H1 (cell line): ENCODE data around the gene COL2A1. TPM values are rescaled to one million over a fixed set of nuclear protein-coding genes. Genes with fewer than 3 reads are reported as not detected.

Experiments used
- BACH1 ChIP-seq: IDR thresholded peaks from 2 replicates; pipeline ENCODE4 v1.6.1; 2012; ENCODE audit warnings: low read length, improper control_type of control experiment
- BRCA1 ChIP-seq: IDR thresholded peaks from 2 replicates; pipeline ENCODE4 v1.6.1; 2012; ENCODE audit warnings: low read depth, low read length, improper control_type of control experiment
- CEBPB ChIP-seq: IDR thresholded peaks from 2 replicates; pipeline ENCODE4 v1.6.1; 2012; ENCODE audit warnings: low read depth, low read length
- CTBP2 ChIP-seq: IDR thresholded peaks from 2 replicates; pipeline ENCODE4 v1.7.0; 2011; ENCODE audit warnings: borderline replicate concordance, mild to moderate bottlenecking, moderate library complexity, mixed read lengths, low read length; ENCODE audit not compliant: insufficient read depth, insufficient read length
- GTF2F1 ChIP-seq: IDR thresholded peaks from 2 replicates; pipeline ENCODE4 v1.6.1; 2012; ENCODE audit warnings: low read depth, low read length, improper control_type of control experiment, borderline replicate concordance
- NRF1 ChIP-seq: IDR thresholded peaks from 2 replicates; pipeline ENCODE4 v1.6.1; 2011; ENCODE audit warnings: mild to moderate bottlenecking, low read depth, low read length, improper control_type of control experiment
- POLR2AphosphoS5 ChIP-seq: IDR thresholded peaks from 2 replicates; pipeline ENCODE4 v1.6.1; 2011; ENCODE audit warnings: low read depth, low read length
- RBBP5 ChIP-seq: IDR thresholded peaks from 2 replicates; pipeline ENCODE4 v1.7.1; 2012; ENCODE audit warnings: low read depth, mild to moderate bottlenecking, inconsistent platforms, low read length, moderate library complexity, borderline replicate concordance
- RNF2 ChIP-seq: fragments of 200-900, 300-1000 bp; sonication (generic); IDR thresholded peaks from 2 replicates; pipeline ENCODE4 v1.7.1; 2016; ENCODE audit warnings: borderline replicate concordance, low read depth, mild to moderate bottlenecking, antibody characterized with exemption, low read length; ENCODE audit not compliant: poor library complexity, severe bottlenecking; ENCODE audit errors: missing control alignments
- SAP30 ChIP-seq: fragments of 300-600 bp; sonication (generic); IDR thresholded peaks from 2 replicates; pipeline ENCODE4 v1.7.1; 2012; ENCODE audit warnings: low read length, moderate library complexity, mild to moderate bottlenecking, inconsistent platforms; ENCODE audit not compliant: insufficient read depth, insufficient replicate concordance
- SIRT6 ChIP-seq: IDR thresholded peaks from one replicate; pipeline ENCODE4 v1.7.1; 2012; ENCODE audit warnings: low read length, inconsistent platforms
- SP1 ChIP-seq: IDR thresholded peaks from 2 replicates; pipeline ENCODE4 v1.6.1; 2011; ENCODE audit warnings: low read depth, low read length
- SP2 ChIP-seq: IDR thresholded peaks from 2 replicates; pipeline ENCODE4 v1.6.1; 2012; ENCODE audit warnings: mild to moderate bottlenecking, low read length, inconsistent platforms
- SP4 ChIP-seq: IDR thresholded peaks from 2 replicates; pipeline ENCODE4 v1.6.1; 2012; ENCODE audit warnings: low read length, inconsistent platforms
- SRF ChIP-seq: IDR thresholded peaks from 2 replicates; pipeline ENCODE4 v1.6.1; 2011; ENCODE audit warnings: mild to moderate bottlenecking, low read depth, low read length, moderate library complexity
- TBP ChIP-seq: IDR thresholded peaks from 2 replicates; pipeline ENCODE4 v1.6.1; 2011; ENCODE audit warnings: low read depth, low read length, improper control_type of control experiment
- TCF12 ChIP-seq: IDR thresholded peaks from 2 replicates; pipeline ENCODE4 v1.6.1; 2011; ENCODE audit warnings: low read depth, mild to moderate bottlenecking, low read length
- TEAD4 ChIP-seq: IDR thresholded peaks from 2 replicates; pipeline ENCODE4 v1.6.1; 2012; ENCODE audit warnings: low read depth, low read length, inconsistent platforms, mixed read lengths
- ZNF274 ChIP-seq: IDR thresholded peaks from 2 replicates; pipeline ENCODE4 v1.7.0; 2012; ENCODE audit warnings: low read length, borderline replicate concordance; ENCODE audit errors: extremely low read depth
- polyA plus RNA-seq, 7 experiments: library from polyadenylated mRNA; depleted of rRNA in 3 of 7; stranded (reverse) in 5 of 7; unstranded in 2 of 7; fragments of >200 nt in 5 of 7; fragments of 200-250 nt in 2 of 7; gene quantifications; 1 replicate in 5 of 7; 2 replicates in 1 of 7; 4 replicates in 1 of 7; pipeline versions ENCODE4 v1.2.1 to v1.2.3, GENCODE V29; 2011 to 2013; ENCODE audit warnings: missing spikeins in 2 of 7, mixed read lengths in 2 of 7
- total RNA-seq: library from RNA; stranded (reverse); fragmentation: NEBNext Ultra II Directional; extraction: Animal tissue kit (Norgen Biotek cat#: 25700); gene quantifications from 2 replicates; pipeline ENCODE4 v1.2.1, GENCODE V29; 2021
- TF ChIP-seq, protein P1 (sequence below): IDR thresholded peaks from 2 replicates; pipeline ENCODE4 v1.6.1; 2011; ENCODE audit warnings: low read depth, mild to moderate bottlenecking, low read length; ENCODE audit not compliant: insufficient read depth
- TF ChIP-seq, protein P2 (sequence below): IDR thresholded peaks from 2 replicates; pipeline ENCODE4 v1.6.1; 2012; ENCODE audit warnings: inconsistent platforms
- TF ChIP-seq, protein P3 (sequence below), 3 experiments: IDR thresholded peaks; 1 replicate in 2 of 3; 2 replicates in 1 of 3; pipeline versions ENCODE4 v1.5.1 to v1.6.1; 2011; ENCODE audit warnings: low read length in 3 of 3, mild to moderate bottlenecking in 3 of 3, inconsistent platforms in 2 of 3, low read depth in 1 of 3, moderate library complexity in 1 of 3; ENCODE audit not compliant: insufficient read depth in 1 of 3; ENCODE audit errors: control extremely low read depth in 1 of 3

The COL2A1 gene
- total and polyA plus RNA-seq, 2 of the 8 experiments (the other 6 are each of a cell fraction or from before 2014, with no cell fraction given), result 4.2 to 14.6 TPM

DNA sequence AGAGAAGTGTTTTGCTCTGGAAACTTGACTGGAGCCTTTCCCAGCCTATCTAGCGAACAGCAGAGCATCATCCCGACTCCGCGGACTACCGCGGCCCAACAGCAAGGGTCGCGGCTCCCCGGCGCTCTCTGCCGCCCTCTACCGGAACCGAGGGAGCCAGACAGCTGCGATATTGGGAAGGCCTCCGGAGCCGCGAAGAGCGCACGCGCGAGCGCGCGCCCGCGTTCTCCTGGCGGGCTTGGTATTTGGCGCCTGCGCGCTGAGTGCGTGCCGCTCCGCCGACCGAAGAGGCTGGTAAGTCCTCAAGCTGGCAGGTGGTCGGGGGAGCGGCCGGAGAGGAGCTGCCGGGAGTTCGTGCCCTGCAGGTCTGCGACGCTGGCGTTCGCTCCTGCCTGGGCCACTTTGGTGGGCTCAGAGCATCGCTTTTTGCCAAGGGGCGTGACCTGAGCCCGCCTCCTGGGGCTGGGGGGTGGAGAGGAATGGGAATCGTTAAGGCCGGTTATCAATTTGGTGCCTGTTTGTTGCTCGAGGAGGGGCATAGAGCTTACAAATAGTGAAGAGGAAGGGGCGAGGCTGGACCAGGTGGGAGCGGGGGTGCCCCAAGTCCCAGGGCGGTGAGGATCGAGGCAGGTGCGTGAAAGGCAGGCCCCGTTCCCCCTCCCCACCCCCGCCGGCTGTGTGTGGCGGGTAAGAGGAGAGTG, 40.8 kb downstream of the COL2A1 start, which contains the start of gene TMEM106C (continued):
- peak; percentile 88 for TF ChIP-seq TEAD4
- TF ChIP-seq RBBP5, result peak; percentile 86
- no peak for TF ChIP-seq SP1
- no peak for TF ChIP-seq SP2
- no peak for TF ChIP-seq CEBPB
- no peak for TF ChIP-seq BRCA1
- no peak for TF ChIP-seq SIRT6
- 0 out of 2 replicates have a peak, but pooled peaks have one; percentile 29 for TF ChIP-seq TBP
- peak; percentile 83 for TF ChIP-seq NRF1
- TF ChIP-seq BACH1, result no peak
- TF ChIP-seq ZNF274, result no peak
- TF ChIP-seq, protein P1, sequence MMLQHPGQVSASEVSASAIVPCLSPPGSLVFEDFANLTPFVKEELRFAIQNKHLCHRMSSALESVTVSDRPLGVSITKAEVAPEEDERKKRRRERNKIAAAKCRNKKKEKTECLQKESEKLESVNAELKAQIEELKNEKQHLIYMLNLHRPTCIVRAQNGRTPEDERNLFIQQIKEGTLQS, result no peak
- no peak for TF ChIP-seq SP4
- no peak for TF ChIP-seq POLR2AphosphoS5
- TF ChIP-seq, protein P2, sequence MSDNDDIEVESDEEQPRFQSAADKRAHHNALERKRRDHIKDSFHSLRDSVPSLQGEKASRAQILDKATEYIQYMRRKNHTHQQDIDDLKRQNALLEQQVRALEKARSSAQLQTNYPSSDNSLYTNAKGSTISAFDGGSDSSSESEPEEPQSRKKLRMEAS, result peak; percentile 92
- TF ChIP-seq TCF12, result 0 out of 2 replicates have a peak, but pooled peaks have one; percentile 44
- no peak for TF ChIP-seq CTBP2
- TF ChIP-seq SRF, result no peak
- TF ChIP-seq GTF2F1, result no peak
- TF ChIP-seq, protein P3, sequence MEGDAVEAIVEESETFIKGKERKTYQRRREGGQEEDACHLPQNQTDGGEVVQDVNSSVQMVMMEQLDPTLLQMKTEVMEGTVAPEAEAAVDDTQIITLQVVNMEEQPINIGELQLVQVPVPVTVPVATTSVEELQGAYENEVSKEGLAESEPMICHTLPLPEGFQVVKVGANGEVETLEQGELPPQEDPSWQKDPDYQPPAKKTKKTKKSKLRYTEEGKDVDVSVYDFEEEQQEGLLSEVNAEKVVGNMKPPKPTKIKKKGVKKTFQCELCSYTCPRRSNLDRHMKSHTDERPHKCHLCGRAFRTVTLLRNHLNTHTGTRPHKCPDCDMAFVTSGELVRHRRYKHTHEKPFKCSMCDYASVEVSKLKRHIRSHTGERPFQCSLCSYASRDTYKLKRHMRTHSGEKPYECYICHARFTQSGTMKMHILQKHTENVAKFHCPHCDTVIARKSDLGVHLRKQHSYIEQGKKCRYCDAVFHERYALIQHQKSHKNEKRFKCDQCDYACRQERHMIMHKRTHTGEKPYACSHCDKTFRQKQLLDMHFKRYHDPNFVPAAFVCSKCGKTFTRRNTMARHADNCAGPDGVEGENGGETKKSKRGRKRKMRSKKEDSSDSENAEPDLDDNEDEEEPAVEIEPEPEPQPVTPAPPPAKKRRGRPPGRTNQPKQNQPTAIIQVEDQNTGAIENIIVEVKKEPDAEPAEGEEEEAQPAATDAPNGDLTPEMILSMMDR (IDR thresholded peaks at IDR 0.05; ENCODE audit: control extremely low read depth in 1 of 3, insufficient read depth in 1 of 3, low read depth in 1 of 3, low read length in 3 of 3), result peak; percentile 88 to 98 (median 98)
- TF ChIP-seq SAP30, result peak; percentile 7
- no peak for TF ChIP-seq RNF2
